ENCODE measurements around the gene FXYD4.

- TF ChIP-seq CTCF (IDR thresholded peaks at IDR 0.05) (no peak), POLR2A (IDR thresholded peaks at IDR 0.05) (no peak)
Measured at GRCh38 chr10:43336641-43337318, 34.7 kb upstream of the FXYD4 start.
